ENCODE measurements around the gene BRMS1L. TPM values are rescaled to one million over a fixed set of nuclear protein-coding genes. Genes with fewer than 3 reads are reported as not detected.
A peak's percentile ranks its signal among the peaks of the same experiment; 100 is the strongest.
"Not testable (repeated sequence)": the region's sequence is repeated elsewhere in the genome, so short reads cannot be mapped to it uniquely, and the experiment has no call there.

Gene BRMS1L, protein sequence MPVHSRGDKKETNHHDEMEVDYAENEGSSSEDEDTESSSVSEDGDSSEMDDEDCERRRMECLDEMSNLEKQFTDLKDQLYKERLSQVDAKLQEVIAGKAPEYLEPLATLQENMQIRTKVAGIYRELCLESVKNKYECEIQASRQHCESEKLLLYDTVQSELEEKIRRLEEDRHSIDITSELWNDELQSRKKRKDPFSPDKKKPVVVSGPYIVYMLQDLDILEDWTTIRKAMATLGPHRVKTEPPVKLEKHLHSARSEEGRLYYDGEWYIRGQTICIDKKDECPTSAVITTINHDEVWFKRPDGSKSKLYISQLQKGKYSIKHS
- 10 to 100 TPM in 1 of 4 donors, 1 to 10 TPM in 3; 4.8 to 11.7 (median 8.3) TPM for total RNA-seq

GRCh38 chr14:35826218-35826951, at the start of gene BRMS1L:
Gene BRMS1L, plus strand, starts transcription at chr14:35826338. Its CDS starts 179 bp downstream, at chr14:35826517.
- 0% methylated on average over 39 to 43 of the region's 70 CpGs for WGBS, 2 donors
- peak; percentile 95 to 96 for DNase-seq (ENCODE audit: low spot score in 2 of 2)
- H3K9me3 ChIP-seq, result no peaks in the 10 kb centered on the region
- peaks cover 0 to 15% (median 3%) of the 10 kb centered on the region in 4 donors for H3K4me1 ChIP-seq
- no peaks in the 10 kb centered on the region for H3K27me3 ChIP-seq
- peaks cover 0 to 2% (median 0%) of the 10 kb centered on the region in 3 donors for H3K36me3 ChIP-seq
- H3K4me3 ChIP-seq, result peak within 1 kb of the TSS; percentile 61 to 97 (median 82)
- TF ChIP-seq POLR2A (IDR thresholded peaks at IDR 0.05), result peak; percentile 81 to 85
- TF ChIP-seq EP300 (IDR thresholded peaks at IDR 0.05), result peak; percentile 52 to 97
- TF ChIP-seq, protein P1, sequence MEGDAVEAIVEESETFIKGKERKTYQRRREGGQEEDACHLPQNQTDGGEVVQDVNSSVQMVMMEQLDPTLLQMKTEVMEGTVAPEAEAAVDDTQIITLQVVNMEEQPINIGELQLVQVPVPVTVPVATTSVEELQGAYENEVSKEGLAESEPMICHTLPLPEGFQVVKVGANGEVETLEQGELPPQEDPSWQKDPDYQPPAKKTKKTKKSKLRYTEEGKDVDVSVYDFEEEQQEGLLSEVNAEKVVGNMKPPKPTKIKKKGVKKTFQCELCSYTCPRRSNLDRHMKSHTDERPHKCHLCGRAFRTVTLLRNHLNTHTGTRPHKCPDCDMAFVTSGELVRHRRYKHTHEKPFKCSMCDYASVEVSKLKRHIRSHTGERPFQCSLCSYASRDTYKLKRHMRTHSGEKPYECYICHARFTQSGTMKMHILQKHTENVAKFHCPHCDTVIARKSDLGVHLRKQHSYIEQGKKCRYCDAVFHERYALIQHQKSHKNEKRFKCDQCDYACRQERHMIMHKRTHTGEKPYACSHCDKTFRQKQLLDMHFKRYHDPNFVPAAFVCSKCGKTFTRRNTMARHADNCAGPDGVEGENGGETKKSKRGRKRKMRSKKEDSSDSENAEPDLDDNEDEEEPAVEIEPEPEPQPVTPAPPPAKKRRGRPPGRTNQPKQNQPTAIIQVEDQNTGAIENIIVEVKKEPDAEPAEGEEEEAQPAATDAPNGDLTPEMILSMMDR (IDR thresholded peaks at IDR 0.05), result peak in 4 of 5 experiments; percentile 7 to 41 (median 26)
- peak within 1 kb of the TSS; percentile 97 to 100 (median 98) for H3K27ac ChIP-seq

- Histone ChIP-seq H3K4me1 (peaks cover 0 to 4% (median 0%) of the 10 kb centered on the region in 4 donors), H3K27ac (no peak overlapping the region), H3K9me3 (peaks cover 0 to 21% (median 8%) of the 10 kb centered on the region in 4 donors), H3K27me3 (no peaks in the 10 kb centered on the region), H3K4me3 (no peak overlapping the region), H3K36me3 (no peaks in the 10 kb centered on the region)
- WGBS, 2 donors, result 92 to 93% methylated on average over 4 of the region's 4 CpGs
- TF ChIP-seq, protein P1 (IDR thresholded peaks at IDR 0.05), result no peak
- no peak for TF ChIP-seq POLR2A (IDR thresholded peaks at IDR 0.05)
- no peak for TF ChIP-seq EP300 (IDR thresholded peaks at IDR 0.05)
- no peak for DNase-seq (ENCODE audit: low spot score in 2 of 2)
Measured at GRCh38 chr14:35776823-35777222, 49.3 kb upstream of the BRMS1L start.

GRCh38 chr14:35777550-35777949, 48.6 kb upstream of the BRMS1L start:
- DNase-seq (ENCODE audit: low spot score in 2 of 2); H3K4me1 ChIP-seq; H3K36me3 ChIP-seq; H3K4me3 ChIP-seq; H3K27me3 ChIP-seq; H3K27ac ChIP-seq: not testable (repeated sequence)
- WGBS, 2 donors, result 93 to 97% methylated on average over 5 of the region's 5 CpGs
- peaks cover 0 to 27% (median 8%) of the 10 kb centered on the region in 4 donors for H3K9me3 ChIP-seq

DNA sequence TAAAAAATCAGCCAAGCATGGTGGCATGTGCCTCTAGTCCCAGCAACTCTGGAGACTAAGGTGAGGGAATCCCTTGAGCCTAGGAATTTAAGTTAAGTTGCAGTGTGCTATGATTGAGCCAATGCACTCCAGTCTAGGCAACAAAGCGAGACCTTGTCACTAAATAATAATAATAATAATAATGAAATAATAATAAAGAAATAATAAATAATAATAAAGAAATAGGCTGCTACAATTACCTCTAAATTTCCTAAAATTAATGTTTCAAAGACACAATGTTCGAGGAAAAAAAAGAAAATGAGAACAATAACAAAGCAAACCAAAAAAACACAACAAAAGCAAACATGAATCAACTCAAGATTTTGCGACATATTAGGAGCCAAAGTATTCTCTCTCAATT, 46.8 kb upstream of the BRMS1L start:
- no peaks in the 10 kb centered on the region for H3K4me1 ChIP-seq
- TF ChIP-seq POLR2A (IDR thresholded peaks at IDR 0.05) (no peak), EP300 (IDR thresholded peaks at IDR 0.05) (no peak)
- TF ChIP-seq, protein P1 (IDR thresholded peaks at IDR 0.05), result no peak

DNA sequence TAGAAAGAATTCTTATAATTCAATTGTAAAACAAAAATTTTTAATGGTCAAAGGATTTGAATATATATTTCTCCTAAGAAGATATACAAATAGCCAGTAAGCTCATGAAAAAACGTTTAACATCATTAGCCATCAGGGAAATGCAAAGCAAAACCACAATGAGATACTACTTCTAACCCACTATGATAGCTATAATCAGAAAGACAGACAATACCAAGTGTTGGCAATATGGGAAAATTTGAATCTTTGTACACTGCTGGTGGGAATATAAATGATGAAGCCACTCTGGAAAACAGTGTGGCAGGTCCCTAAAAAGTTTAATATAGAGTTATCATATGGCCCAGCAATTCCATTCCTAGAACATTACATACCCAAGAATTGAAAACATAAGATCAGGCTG, 42.4 kb upstream of the BRMS1L start:
- no peaks in the 10 kb centered on the region for H3K36me3 ChIP-seq
- no peak overlapping the region for H3K27ac ChIP-seq
- H3K27me3 ChIP-seq, result no peaks in the 10 kb centered on the region
- H3K9me3 ChIP-seq, result peaks cover 0 to 27% (median 8%) of the 10 kb centered on the region in 4 donors
- H3K4me1 ChIP-seq, result peaks cover 0 to 3% (median 0%) of the 10 kb centered on the region in 4 donors
- no peak for TF ChIP-seq EP300 (IDR thresholded peaks at IDR 0.05)
- no peak for TF ChIP-seq POLR2A (IDR thresholded peaks at IDR 0.05)
- TF ChIP-seq, protein P1 (IDR thresholded peaks at IDR 0.05), result no peak
- no peak overlapping the region for H3K4me3 ChIP-seq
- WGBS, 2 donors, result 52 to 58% methylated on average over 1 of the region's 1 CpG
- no peak for DNase-seq (ENCODE audit: low spot score in 2 of 2)

More for the DNA sequence above, 46.8 kb upstream of the BRMS1L start:
- DNase-seq (ENCODE audit: low spot score in 2 of 2), result no peak
- Histone ChIP-seq H3K4me3 (no peak overlapping the region), H3K36me3 (no peaks in the 10 kb centered on the region), H3K27ac (no peak overlapping the region), H3K27me3 (no peaks in the 10 kb centered on the region), H3K9me3 (peaks cover 0 to 27% (median 8%) of the 10 kb centered on the region in 4 donors)
- WGBS, 2 donors, result 96 to 98% methylated on average over 3 of the region's 3 CpGs
